Skeletal muscle tissue (tissue), 4 donors: ENCODE data around the gene GAGE10. TPM values are rescaled to one million over a fixed set of nuclear protein-coding genes. Genes with fewer than 3 reads are reported as not detected.

ENCODE experiments used
- H3K27ac ChIP-seq: one replicate; pipeline ENCODE4 v1.7.0; 2013; ENCODE audit warnings: mild to moderate bottlenecking, low read depth, low read length, inconsistent platforms
- H3K27me3 ChIP-seq, 3 donors: one replicate each; pipeline ENCODE4 v1.7.0; 2013; ENCODE audit warnings: low read length in 3 of 3; ENCODE audit not compliant: control insufficient read depth in 3 of 3, insufficient read depth in 3 of 3
- H3K36me3 ChIP-seq, 3 donors: one replicate each; pipeline ENCODE4 v1.7.0; 2013; ENCODE audit warnings: low read length in 3 of 3; ENCODE audit not compliant: control insufficient read depth in 3 of 3, insufficient read depth in 3 of 3
- H3K4me1 ChIP-seq, 3 donors: one replicate each; pipeline ENCODE4 v1.7.0; 2013; ENCODE audit warnings: low read length in 3 of 3, mild to moderate bottlenecking in 3 of 3; ENCODE audit not compliant: control insufficient read depth in 3 of 3, insufficient read depth in 3 of 3
- H3K4me3 ChIP-seq, 3 donors: one replicate each; pipeline ENCODE4 v1.7.0; 2013; ENCODE audit warnings: low read length in 3 of 3
- H3K9ac ChIP-seq, 3 donors: one replicate each; pipeline ENCODE4 v1.7.0; 2013; ENCODE audit warnings: low read length in 3 of 3, mild to moderate bottlenecking in 3 of 3, moderate library complexity in 2 of 3, low read depth in 1 of 3
- H3K9me3 ChIP-seq, 3 donors: one replicate each; pipeline ENCODE4 v1.7.0; 2013; ENCODE audit warnings: low read length in 3 of 3; ENCODE audit not compliant: control insufficient read depth in 3 of 3
- total RNA-seq: library from RNA; depleted of rRNA; stranded (reverse); fragments of >200 nt; gene quantifications from one replicate; pipeline ENCODE4 v1.2.3, GENCODE V29; 2014
- donor health status: Osteomylitis.

The GAGE10 gene
- total RNA-seq, 1 donor from 2014 or later = not detected

DNA sequence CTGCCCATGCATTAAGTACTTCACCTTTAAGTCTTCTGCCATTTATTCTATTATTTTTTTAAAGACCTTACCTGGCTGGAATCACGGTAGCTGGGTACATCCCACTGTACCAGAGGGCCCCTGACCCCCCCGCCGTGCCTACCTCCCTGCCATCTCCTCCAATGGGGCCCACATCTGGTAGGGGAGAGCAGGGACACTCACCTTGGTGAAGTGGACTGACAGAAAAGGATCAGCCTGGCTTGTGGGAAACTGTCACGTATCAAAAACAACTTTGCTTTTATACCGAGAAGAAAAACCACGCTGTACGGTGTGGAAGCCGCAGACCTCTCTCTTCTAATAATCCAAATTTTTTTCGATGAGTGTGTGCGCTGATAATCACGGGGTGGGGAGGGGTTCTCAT, 39.0 kb upstream of the GAGE10 start, which contains the start of gene FOXP3:
FOXP3 (minus strand) TSS at position 251 of the 400 bp plus-strand sequence. CDS start 6,205 bp downstream, outside the sequence.
- H3K4me1 ChIP-seq = peaks cover 0 to 5% (median 4%) of the 10 kb centered on the region in 3 donors
- no peaks in the 10 kb centered on the region for H3K9me3 ChIP-seq
- H3K36me3 ChIP-seq = no peaks in the 10 kb centered on the region
- no peaks in the 10 kb centered on the region for H3K27me3 ChIP-seq
- H3K9ac ChIP-seq = no peak within 1 kb of the TSS
- no peak within 1 kb of the TSS for H3K27ac ChIP-seq
- no peak within 1 kb of the TSS for H3K4me3 ChIP-seq

GRCh38 chrX:49266523-49267445, 36.7 kb upstream of the GAGE10 start:
- H3K9ac ChIP-seq = no peak overlapping the region
- no peaks in the 10 kb centered on the region for H3K36me3 ChIP-seq
- peaks cover 12 to 20% (median 13%) of the 10 kb centered on the region in 3 donors for H3K4me1 ChIP-seq
- H3K27ac ChIP-seq = no peak overlapping the region
- H3K4me3 ChIP-seq = no peak overlapping the region
- no peaks in the 10 kb centered on the region for H3K27me3 ChIP-seq
- no peaks in the 10 kb centered on the region for H3K9me3 ChIP-seq

GRCh38 chrX:49268702-49269009, 34.8 kb upstream of the GAGE10 start:
- peak overlapping the region; percentile 75 to 91 (median 79) for H3K4me3 ChIP-seq
- H3K27ac ChIP-seq = peak overlapping the region; percentile 85
- no peaks in the 10 kb centered on the region for H3K9me3 ChIP-seq
- H3K27me3 ChIP-seq = no peaks in the 10 kb centered on the region
- no peaks in the 10 kb centered on the region for H3K36me3 ChIP-seq
- H3K4me1 ChIP-seq = peaks cover 21 to 31% (median 24%) of the 10 kb centered on the region in 3 donors
- H3K9ac ChIP-seq = peak overlapping the region; percentile 77 to 82 (median 80)

- Histone ChIP-seq H3K4me1 (peaks cover 24 to 34% (median 25%) of the 10 kb centered on the region in 3 donors), H3K4me3 (peak overlapping the region; percentile 89 to 93 (median 91)), H3K27me3 (no peaks in the 10 kb centered on the region), H3K9me3 (no peaks in the 10 kb centered on the region), H3K27ac (peak overlapping the region; percentile 85), H3K9ac (peak overlapping the region; percentile 80 to 82 (median 80)), H3K36me3 (no peaks in the 10 kb centered on the region)
These were observed 34.3 kb upstream of the GAGE10 start for GRCh38 chrX:49269010-49269766.

DNA sequence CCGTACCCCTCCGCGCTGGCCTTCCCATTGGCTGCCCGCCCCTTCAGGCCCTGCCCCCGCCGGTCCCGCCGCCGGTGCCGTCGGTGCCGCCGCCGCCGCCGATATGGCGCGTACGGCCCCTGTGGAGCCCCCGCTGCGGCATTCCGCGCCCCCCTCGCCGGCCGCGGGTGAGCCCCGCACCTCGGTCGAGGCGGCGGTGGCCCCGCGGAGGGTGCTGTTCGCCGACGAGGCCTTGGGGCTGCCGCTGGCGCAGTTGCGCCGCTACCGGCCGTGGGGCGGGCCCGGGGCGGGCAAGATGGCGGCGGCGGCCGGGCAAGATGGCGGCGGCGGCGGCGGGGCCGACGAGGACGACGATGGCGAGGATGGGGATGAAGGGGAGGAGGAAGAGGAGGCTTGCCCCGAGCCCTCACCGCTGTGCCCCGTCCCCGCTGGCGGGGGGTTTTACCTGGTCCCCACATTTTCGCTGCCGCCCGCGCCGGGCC, 33.6 kb upstream of the GAGE10 start, which contains the start of gene PPP1R3F:
PPP1R3F (plus strand) TSS at position 27 of the 482 bp plus-strand sequence; CDS start at position 104, 77 bp downstream.
- H3K4me1 ChIP-seq = peaks cover 25 to 34% (median 27%) of the 10 kb centered on the region in 3 donors
- no peaks in the 10 kb centered on the region for H3K9me3 ChIP-seq
- peak within 1 kb of the TSS; percentile 80 to 82 (median 80) for H3K9ac ChIP-seq
- no peaks in the 10 kb centered on the region for H3K27me3 ChIP-seq
- H3K4me3 ChIP-seq = peak within 1 kb of the TSS; percentile 89 to 93 (median 91)
- peak within 1 kb of the TSS; percentile 85 for H3K27ac ChIP-seq
- H3K36me3 ChIP-seq = no peaks in the 10 kb centered on the region

DNA sequence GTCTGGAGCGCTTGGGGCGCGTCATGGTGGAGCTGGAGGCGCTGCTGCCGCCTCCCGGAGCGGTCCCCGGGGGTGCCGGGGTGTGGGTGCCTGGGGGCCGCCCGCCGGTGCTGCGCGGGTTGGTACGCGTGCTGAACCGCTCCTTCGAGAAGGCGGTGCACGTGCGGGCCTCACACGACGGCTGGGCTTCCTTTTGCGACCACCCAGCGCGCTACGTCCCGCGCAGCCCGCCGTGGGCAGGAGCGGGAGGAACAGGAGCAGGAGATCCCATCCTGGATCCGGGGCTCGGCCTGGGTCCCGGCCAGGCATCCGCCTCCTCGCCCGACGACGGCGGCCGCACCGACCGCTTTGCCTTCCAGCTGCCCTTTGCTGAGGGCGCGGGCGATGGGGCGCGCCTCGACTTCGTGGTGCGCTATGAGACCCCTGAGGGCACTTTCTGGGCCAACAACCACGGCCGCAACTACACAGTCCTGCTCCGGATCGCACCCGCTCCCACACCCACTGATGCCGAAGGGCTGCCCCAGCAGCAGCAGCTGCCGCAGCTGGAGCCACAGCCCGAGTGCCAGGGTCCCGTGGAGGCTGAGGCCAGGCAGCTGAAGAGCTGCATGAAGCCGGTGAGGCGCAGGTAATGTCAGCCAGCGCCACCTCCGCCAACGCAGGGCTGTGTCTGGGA, 33.1 kb upstream of the GAGE10 start:
- H3K9me3 ChIP-seq = no peaks in the 10 kb centered on the region
- no peaks in the 10 kb centered on the region for H3K36me3 ChIP-seq
- peak overlapping the region; percentile 85 for H3K27ac ChIP-seq
- H3K4me1 ChIP-seq = peaks cover 25 to 34% (median 27%) of the 10 kb centered on the region in 3 donors
- no peaks in the 10 kb centered on the region for H3K27me3 ChIP-seq
- H3K4me3 ChIP-seq = peak overlapping the region; percentile 60 to 72 (median 69)
- peak overlapping the region; percentile 57 to 82 (median 59) for H3K9ac ChIP-seq

DNA sequence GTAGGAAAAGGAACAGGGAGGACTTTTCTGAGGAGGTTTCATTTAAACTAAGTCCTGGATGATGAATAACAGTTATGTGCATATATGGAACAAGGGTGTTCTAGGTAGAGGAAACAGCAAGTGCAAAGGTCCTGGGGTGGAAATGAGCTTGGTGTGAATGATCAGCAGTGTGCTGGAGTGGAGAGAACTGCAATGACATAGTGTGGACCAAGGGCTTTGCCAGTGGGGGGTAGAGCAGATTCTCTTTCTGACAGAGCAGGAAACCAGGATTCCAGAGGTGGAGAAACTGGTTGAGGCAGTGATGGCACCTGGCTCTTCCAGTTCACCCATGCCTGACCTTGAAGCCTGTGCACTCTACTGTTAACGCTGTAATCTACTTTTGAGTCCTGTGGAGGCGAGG, 32.1 kb upstream of the GAGE10 start:
- H3K27me3 ChIP-seq = no peaks in the 10 kb centered on the region
- peak overlapping the region; percentile 60 to 72 (median 69) for H3K4me3 ChIP-seq
- H3K36me3 ChIP-seq = no peaks in the 10 kb centered on the region
- H3K4me1 ChIP-seq = peaks cover 25 to 34% (median 27%) of the 10 kb centered on the region in 3 donors
- H3K27ac ChIP-seq = no peak overlapping the region
- H3K9me3 ChIP-seq = no peaks in the 10 kb centered on the region
- no peak overlapping the region for H3K9ac ChIP-seq

DNA sequence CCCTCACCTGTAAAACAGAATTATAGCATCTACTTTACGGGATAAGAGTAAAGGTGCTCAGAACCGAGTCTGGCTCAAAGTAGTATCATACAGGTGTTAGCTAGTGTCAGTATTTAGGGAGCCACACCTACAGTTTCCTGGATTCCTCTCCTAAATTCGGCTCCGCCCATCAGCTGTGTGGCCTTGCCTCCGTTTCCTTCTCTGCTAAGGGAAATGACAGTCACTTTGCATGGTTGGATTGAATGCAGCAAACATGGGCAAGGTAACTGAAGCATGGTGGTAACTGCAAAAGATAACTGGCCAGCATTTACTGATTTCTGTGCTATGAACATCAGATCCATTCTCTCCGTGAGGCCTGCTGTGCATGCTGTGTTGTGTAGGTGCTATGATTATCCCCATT, 31.0 kb upstream of the GAGE10 start:
- H3K27ac ChIP-seq = no peak overlapping the region
- H3K9ac ChIP-seq = peak overlapping the region in 2 of 3 donors; percentile 14 to 25
- H3K4me1 ChIP-seq = peaks cover 26 to 42% (median 37%) of the 10 kb centered on the region in 3 donors
- peak overlapping the region in 1 of 3 donors; percentile 17 for H3K4me3 ChIP-seq
- no peaks in the 10 kb centered on the region for H3K36me3 ChIP-seq
- H3K9me3 ChIP-seq = no peaks in the 10 kb centered on the region
- no peaks in the 10 kb centered on the region for H3K27me3 ChIP-seq

GRCh38 chrX:49273181-49273727, 30.2 kb upstream of the GAGE10 start:
- Histone ChIP-seq H3K27ac (no peak overlapping the region), H3K9ac (no peak overlapping the region), H3K4me3 (no peak overlapping the region), H3K9me3 (no peaks in the 10 kb centered on the region), H3K4me1 (peaks cover 34 to 49% (median 41%) of the 10 kb centered on the region in 3 donors), H3K36me3 (no peaks in the 10 kb centered on the region), H3K27me3 (no peaks in the 10 kb centered on the region)
